WERI-Rb-1 (cell line): ENCODE results near the gene ANXA3.

Experiments used
- DNase-seq: peaks from one replicate; pipeline ENCODE4 v3.0.0-alpha.2; 2020
- H3K27ac ChIP-seq: fragments of 250-450 bp; sonication (Bioruptor Pico); 2 replicates; pipeline ENCODE4 v1.5.1; 2020; ENCODE audit warnings: mild to moderate bottlenecking, moderate library complexity
- H3K27me3 ChIP-seq: fragments of 250-450 bp; sonication (Bioruptor Pico); 2 replicates; pipeline ENCODE4 v1.5.1; 2021; ENCODE audit warnings: mild to moderate bottlenecking, low read depth, moderate library complexity; ENCODE audit not compliant: insufficient read depth, severe bottlenecking
- H3K36me3 ChIP-seq: fragments of 250-450 bp; sonication (Bioruptor Pico); 2 replicates; pipeline ENCODE4 v1.5.1; 2020; ENCODE audit warnings: mild to moderate bottlenecking, moderate library complexity
- H3K4me3 ChIP-seq: 2 replicates; pipeline ENCODE4 v1.5.1; 2011; ENCODE audit warnings: low read depth, mild to moderate bottlenecking, control low read depth, low read length
- H3K9me3 ChIP-seq: fragments of 250-450 bp; sonication (Bioruptor Pico); 2 replicates; pipeline ENCODE4 v1.5.1; 2021; ENCODE audit warnings: mild to moderate bottlenecking, moderate library complexity; ENCODE audit not compliant: severe bottlenecking
- CTCF ChIP-seq: IDR thresholded peaks from 2 replicates; pipeline ENCODE4 v1.5.1; 2011; ENCODE audit warnings: low read depth, mild to moderate bottlenecking, control low read depth, inconsistent platforms, low read length

Gene ANXA3

GRCh38 chr4:78622253-78622979, 70.8 kb downstream of the ANXA3 start:
- DNase-seq = no peak
- no peak overlapping the region for H3K4me3 ChIP-seq
- H3K27me3 ChIP-seq = no peaks in the 10 kb centered on the region
- H3K36me3 ChIP-seq = no peaks in the 10 kb centered on the region
- no peak overlapping the region for H3K27ac ChIP-seq
- H3K9me3 ChIP-seq = no peaks in the 10 kb centered on the region
- no peak for TF ChIP-seq CTCF

GRCh38 chr4:78624048-78624447, 72.5 kb downstream of the ANXA3 start:
- no peaks in the 10 kb centered on the region for H3K27me3 ChIP-seq
- H3K9me3 ChIP-seq = no peaks in the 10 kb centered on the region
- no peak for DNase-seq
- H3K27ac ChIP-seq = no peak overlapping the region
- no peaks in the 10 kb centered on the region for H3K36me3 ChIP-seq
- H3K4me3 ChIP-seq = no peak overlapping the region
- no peak for TF ChIP-seq CTCF

GRCh38 chr4:78625073-78625472, 73.5 kb downstream of the ANXA3 start:
- H3K4me3 ChIP-seq = no peak overlapping the region
- no peak overlapping the region for H3K27ac ChIP-seq
- no peak for TF ChIP-seq CTCF
- no peaks in the 10 kb centered on the region for H3K9me3 ChIP-seq
- DNase-seq = no peak
- no peaks in the 10 kb centered on the region for H3K36me3 ChIP-seq
- no peaks in the 10 kb centered on the region for H3K27me3 ChIP-seq

- DNase-seq = no peak
- Histone ChIP-seq H3K27ac (no peak overlapping the region), H3K36me3 (no peaks in the 10 kb centered on the region), H3K4me3 (no peak overlapping the region), H3K9me3 (no peaks in the 10 kb centered on the region), H3K27me3 (no peaks in the 10 kb centered on the region)
- no peak for TF ChIP-seq CTCF
These were observed 75.7 kb downstream of the ANXA3 start for GRCh38 chr4:78627046-78627965.

- Histone ChIP-seq H3K4me3 (no peak overlapping the region), H3K27me3 (no peaks in the 10 kb centered on the region), H3K27ac (no peak overlapping the region), H3K9me3 (no peaks in the 10 kb centered on the region), H3K36me3 (no peaks in the 10 kb centered on the region)
- no peak for DNase-seq
- no peak for TF ChIP-seq CTCF
These were observed 76.6 kb downstream of the ANXA3 start for GRCh38 chr4:78627966-78628678.
